GM12892 (cell line): ENCODE results near the gene TRMT61B.
A peak's percentile ranks its signal among the peaks of the same experiment; 100 is the strongest.

ENCODE experiments used
- DNase-seq: peaks from one replicate; pipeline ENCODE4 v3.0.0; 2011; ENCODE audit not compliant: insufficient read length
- FAIRE-seq: peaks from 2 replicates; lab custom pipeline; 2011; peaks lifted over from hg19 to GRCh38; lab: Jason Lieb, UNC
- POLR2A ChIP-seq: IDR thresholded peaks from 2 replicates; pipeline ENCODE4 v1.6.1; 2011; ENCODE audit warnings: low read depth, low read length, control low read depth
- POLR2AphosphoS5 ChIP-seq: IDR thresholded peaks from 2 replicates; pipeline ENCODE4 v1.6.1; 2011; ENCODE audit warnings: low read depth, low read length, control low read depth
- TAF1 ChIP-seq: IDR thresholded peaks from 2 replicates; pipeline ENCODE4 v1.6.1; 2011; ENCODE audit warnings: low read depth, mild to moderate bottlenecking, control low read depth, low read length, borderline replicate concordance

Gene TRMT61B

DNA sequence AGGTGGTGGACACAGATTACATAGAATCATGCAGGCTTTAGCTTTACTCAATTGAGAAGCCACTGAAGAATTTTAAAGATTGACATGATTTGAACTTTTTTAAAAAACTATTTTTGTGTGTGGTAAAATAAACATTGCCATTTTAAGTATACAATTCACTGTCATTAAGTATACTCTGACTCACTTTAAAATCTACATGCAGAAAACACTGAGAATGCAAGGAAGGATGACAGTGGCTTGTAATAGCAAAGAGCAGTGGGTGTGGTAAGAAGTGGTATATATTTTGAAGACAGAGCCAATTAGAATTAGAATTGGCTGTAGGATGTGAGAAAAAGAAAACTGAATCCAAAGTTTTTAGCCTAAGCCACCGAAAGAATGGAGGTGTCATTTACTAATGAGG is 14.9 kb downstream of the TRMT61B start:
- no peak for FAIRE-seq
- DNase-seq = no peak
- TF ChIP-seq POLR2A (no peak), TAF1 (no peak), POLR2AphosphoS5 (no peak)

DNA sequence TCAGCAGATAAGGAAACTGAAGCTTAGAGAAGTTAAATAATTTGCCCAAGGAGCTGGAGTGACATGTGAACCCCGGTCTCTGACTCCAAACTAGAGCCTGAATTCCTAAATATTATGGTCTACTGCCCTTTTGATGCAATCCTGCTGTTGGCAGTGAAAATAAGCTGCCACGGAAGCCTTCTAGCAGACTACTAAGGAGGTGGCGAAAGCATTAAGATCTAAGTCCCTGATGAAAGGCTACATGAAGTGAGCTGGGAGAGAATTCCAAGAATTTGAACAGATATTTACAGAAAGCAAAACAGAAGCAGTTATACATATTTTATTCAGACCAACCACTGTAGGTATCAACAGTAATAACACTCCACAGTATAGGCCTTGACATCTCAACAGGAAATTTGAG is 28.1 kb downstream of the TRMT61B start:
- no peak for FAIRE-seq

DNA sequence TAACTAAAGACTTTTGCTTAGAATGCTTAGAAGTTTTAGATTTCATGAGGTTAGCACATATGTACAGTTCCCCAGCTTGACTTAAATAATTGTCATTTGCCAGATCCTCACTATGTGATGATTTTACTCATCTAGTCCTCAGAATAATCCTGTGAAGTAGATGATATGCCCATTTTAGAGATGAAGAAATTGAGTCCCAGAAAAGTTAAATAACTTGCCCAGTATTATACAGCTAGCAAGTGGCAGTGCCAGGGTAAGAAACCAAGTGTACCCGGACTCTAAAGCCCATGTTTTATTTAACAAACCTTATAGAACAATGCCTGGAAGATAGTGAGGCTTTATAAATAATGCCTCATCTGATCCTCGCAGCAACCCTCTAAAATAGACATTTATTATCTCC is 31.1 kb downstream of the TRMT61B start:
- FAIRE-seq = no peak
- no peak for DNase-seq
- TF ChIP-seq POLR2AphosphoS5 = no peak
- no peak for TF ChIP-seq TAF1
- TF ChIP-seq POLR2A = no peak

More for the DNA sequence above, 28.1 kb downstream of the TRMT61B start:
- DNase-seq = no peak
- TF ChIP-seq TAF1 (no peak), POLR2A (no peak), POLR2AphosphoS5 (no peak)

DNA sequence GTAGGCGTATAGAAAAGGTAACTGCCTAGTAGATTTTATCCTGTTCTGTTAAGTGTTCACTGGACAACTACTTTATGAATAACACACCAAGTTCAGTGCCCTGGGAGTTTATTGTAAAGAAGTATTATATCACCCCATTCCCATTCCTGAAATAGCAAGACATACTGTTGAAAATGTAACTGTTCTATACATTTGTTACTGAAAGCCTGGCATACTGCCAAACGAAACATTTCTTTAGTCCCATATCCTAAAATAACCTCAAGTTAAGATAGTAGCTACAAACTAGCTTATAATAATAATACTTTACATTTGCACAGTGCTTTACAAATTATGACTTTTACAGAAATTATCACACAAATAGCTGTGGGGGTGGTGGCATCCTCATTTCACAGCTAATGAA is 34.3 kb downstream of the TRMT61B start:
- DNase-seq (no peak), FAIRE-seq (no peak)
- TF ChIP-seq POLR2AphosphoS5 = no peak
- no peak for TF ChIP-seq TAF1
- TF ChIP-seq POLR2A = no peak

GRCh38 chr2:28833740-28834470 is 36.2 kb downstream of the TRMT61B start:
- TF ChIP-seq POLR2AphosphoS5 (no peak), POLR2A (no peak), TAF1 (no peak)
- no peak for FAIRE-seq
- DNase-seq = no peak

DNA sequence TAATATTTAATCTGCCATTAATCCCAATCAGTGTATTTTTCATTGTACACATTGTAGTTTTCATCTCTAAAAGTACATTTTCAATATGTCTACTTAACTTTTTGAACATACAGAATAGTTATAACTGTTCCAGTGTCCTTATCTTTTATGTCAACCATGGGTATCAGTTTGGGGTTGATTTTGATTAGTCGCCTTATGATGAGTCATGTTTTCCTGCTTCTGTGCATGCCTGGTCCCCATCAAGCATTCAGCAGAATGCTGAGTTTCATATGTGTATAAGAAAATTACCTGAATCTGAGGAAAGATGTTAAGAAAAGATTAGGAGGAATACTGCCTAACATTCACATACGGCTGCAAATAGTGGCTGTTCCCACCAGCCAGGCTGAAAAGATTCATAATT is 41.7 kb downstream of the TRMT61B start:
- FAIRE-seq = no peak
- no peak for DNase-seq
- TF ChIP-seq POLR2A (no peak), POLR2AphosphoS5 (no peak), TAF1 (no peak)

GRCh38 chr2:28824870-28825269 is 45.2 kb downstream of the TRMT61B start:
- TF ChIP-seq TAF1 = no peak
- DNase-seq (no peak), FAIRE-seq (no peak)

- TF ChIP-seq POLR2AphosphoS5 (no peak), TAF1 (no peak), POLR2A (no peak)
- FAIRE-seq = no peak
- DNase-seq = no peak
These were observed 45.9 kb downstream of the TRMT61B start for GRCh38 chr2:28824207-28824606.

DNA sequence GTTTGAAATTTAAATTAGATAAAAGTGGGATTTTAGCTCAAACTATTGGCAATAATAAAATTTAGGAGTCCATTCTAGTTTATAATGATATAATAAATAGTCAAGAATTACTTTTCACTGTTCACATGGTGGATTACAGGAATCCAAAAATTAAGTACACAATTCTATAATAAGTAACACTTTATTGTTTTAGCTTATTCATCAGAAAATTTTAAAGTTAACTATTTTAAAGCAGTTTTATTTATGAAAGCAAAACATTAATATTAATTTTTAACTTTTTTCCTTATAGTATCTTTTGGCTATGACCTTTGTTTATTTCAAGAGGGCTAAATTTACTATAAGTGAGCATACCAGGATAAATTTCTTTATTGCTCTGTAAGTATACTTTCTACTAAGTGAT is 48.1 kb downstream of the TRMT61B start:
- FAIRE-seq (no peak), DNase-seq (no peak)
- TF ChIP-seq POLR2AphosphoS5 = no peak
- TF ChIP-seq POLR2A = no peak
- no peak for TF ChIP-seq TAF1

DNA sequence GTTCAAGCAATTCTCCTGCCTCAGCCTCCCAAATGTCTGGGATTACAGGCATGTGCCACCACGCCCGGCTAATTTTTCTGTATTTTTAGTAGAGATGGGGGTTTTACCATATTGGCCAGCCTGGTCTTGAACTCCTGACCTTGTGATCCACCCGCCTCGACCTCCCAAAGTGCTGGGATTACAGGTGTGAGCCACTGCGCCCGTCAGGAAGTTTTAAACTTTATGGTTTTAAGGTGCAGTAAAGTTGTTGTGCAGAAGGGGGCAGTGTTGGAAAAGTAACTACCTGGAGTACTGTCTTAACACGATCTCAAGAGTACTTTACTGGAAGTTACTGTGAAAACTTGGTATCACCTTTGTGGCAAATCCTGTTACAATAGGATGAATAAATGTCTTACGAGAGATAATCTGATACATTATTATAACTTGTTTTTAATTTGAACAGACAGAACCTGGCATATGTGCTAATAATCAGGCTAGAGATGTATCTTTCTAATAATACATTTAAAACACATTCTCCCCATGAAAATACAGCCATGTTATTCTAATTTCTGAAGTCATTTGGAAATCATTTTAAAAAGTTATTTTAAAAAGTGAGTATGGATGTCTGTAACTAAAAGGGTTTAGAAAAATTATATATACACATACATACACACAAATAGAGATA is 48.7 kb downstream of the TRMT61B start:
- no peak for DNase-seq
- TF ChIP-seq POLR2A = no peak
- no peak for TF ChIP-seq POLR2AphosphoS5
- TF ChIP-seq TAF1 = no peak
- peak; percentile 93 for FAIRE-seq

DNA sequence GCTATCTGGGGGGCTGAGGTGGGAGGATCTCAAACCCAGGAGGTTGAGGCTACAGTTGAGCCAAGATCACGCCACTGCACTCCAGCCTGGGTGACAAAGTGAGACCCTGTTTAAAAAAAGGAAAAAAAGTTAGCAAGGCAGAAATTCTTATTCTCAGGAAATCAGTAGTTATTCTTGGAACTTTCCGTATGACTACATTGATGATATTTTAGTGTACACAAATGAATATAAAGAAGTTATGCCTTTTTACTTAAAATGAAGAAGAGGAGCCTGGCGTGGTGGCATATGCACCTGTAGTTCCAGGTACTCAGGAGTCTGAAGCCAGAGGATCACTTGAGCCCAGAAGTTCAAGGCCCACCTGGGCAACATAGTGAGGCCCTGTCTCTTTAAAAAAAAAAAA is 52.1 kb downstream of the TRMT61B start:
- no peak for TF ChIP-seq POLR2AphosphoS5
- no peak for TF ChIP-seq POLR2A
- TF ChIP-seq TAF1 = no peak
- FAIRE-seq (peak; percentile 38), DNase-seq (no peak)

DNA sequence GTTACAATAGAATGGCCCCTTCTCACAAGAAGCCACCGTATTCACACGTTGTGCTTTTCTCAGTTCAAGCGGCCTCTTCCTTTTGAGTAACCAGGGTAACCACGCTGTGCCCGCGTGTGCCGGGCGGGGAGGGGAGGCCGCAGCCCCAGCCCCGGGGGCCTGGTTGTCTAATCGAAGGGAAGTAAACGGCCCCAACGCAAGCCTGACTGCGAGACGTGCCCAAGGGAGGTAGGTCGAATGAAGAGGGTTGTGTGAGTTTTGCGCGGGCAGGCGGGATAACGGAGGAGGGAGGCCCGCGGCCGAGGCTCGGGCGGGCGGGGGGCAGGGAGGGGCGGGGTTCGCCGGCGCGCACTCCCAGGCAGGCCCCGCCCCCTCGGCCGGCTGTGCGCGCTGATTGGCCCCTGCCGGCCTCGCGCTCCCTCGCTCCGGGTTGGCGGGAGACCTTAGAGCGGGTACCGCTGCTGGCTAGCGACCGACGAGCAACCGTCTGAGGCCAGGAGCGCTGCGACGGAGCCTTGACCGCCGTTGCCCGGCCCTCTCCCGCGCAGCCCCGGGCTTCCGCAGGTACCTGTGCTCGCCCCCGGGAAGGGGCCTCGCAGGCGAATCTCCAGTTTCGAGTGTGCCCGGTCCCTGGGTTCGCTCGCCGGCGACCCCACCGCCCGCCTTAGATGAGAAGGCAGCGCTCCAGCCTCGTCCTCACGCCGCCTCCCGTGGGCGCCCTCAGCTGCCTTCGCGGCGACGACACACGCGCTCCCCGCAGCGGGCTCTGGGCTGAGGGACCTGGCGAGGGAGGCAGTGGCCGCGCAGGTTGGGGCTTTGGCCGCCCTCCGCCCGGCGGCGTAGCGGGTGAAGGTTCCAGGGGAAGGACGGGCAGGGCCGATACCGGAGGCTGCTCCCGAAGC is 59.5 kb downstream of the TRMT61B start, which contains the start of gene SPDYA:
TSS of gene SPDYA (plus strand) at position 451 of the 902 bp plus-strand sequence. CDS start 5,181 bp downstream, outside the sequence.
- TF ChIP-seq POLR2AphosphoS5 (no peak), TAF1 (no peak), POLR2A (no peak)
- DNase-seq (peak; percentile 56), FAIRE-seq (peak; percentile 84)
